Ascending aorta (tissue), 2 donors: ENCODE data around the gene ATP9B. TPM values are rescaled to one million over a fixed set of nuclear protein-coding genes. Genes with fewer than 3 reads are reported as not detected.

Source experiments
- DNase-seq, 2 donors: peaks; one replicate each; pipeline ENCODE4 v3.0.0-alpha.2; 2019; ENCODE audit warnings: low spot score in 2 of 2
- H3K27ac ChIP-seq, 2 donors: fragments of 200-600 bp; sonication (generic); one replicate each; pipeline ENCODE4 v1.5.1; 2016 to 2017; ENCODE audit warnings: mild to moderate bottlenecking in 1 of 2
- H3K27me3 ChIP-seq: fragments of 200-600 bp; sonication (generic); one replicate; pipeline ENCODE4 v1.5.1; 2017
- H3K36me3 ChIP-seq, 2 donors: fragments of 200-600 bp; sonication (generic); one replicate each; pipeline ENCODE4 v1.5.1; 2016
- H3K4me1 ChIP-seq, 2 donors: fragments of 200-600 bp; sonication (generic); one replicate each; pipeline ENCODE4 v1.5.1; 2016 to 2017; ENCODE audit warnings: mild to moderate bottlenecking in 1 of 2
- H3K4me3 ChIP-seq, 2 donors: fragments of 200-600 bp; sonication (generic); one replicate each; pipeline ENCODE4 v1.5.1; 2016 to 2017; ENCODE audit warnings: mild to moderate bottlenecking in 1 of 2
- H3K9me3 ChIP-seq, 2 donors: fragments of 200-600 bp; sonication (generic); one replicate each; pipeline ENCODE4 v1.5.1; 2016
- CTCF ChIP-seq, 3 experiments: fragments of 200-600 bp in 2 of 3; fragments of 450-650 bp in 1 of 3; sonication (generic) in 2 of 3; IDR thresholded peaks; one replicate each; pipeline ENCODE4 v1.5.1; 2016 to 2019; ENCODE audit warnings: antibody characterized with exemption in 3 of 3, mild to moderate bottlenecking in 1 of 3, moderate library complexity in 1 of 3
- intact Hi-C: fragments of 100-400 bp; cut with DNase I; formaldehyde crosslinking; loops from one replicate; pipeline ENCODE4 v1.15.1; 2023
- total RNA-seq: library from RNA; depleted of rRNA; stranded (reverse); fragments of >200 nt; gene quantifications from one replicate; pipeline ENCODE4 v1.1.0, GENCODE V29; 2016

ATP9B gene
- total RNA-seq, 1 donor from 2014 or later, result 14.4 TPM

GRCh38 chr18:79239631-79240030 lies 170.4 kb downstream of the ATP9B start:
- Histone ChIP-seq H3K36me3 (peaks cover 0 to 4% of the 10 kb centered on the region in 2 donors), H3K9me3 (no peaks in the 10 kb centered on the region), H3K4me1 (no peaks in the 10 kb centered on the region), H3K27ac (no peak overlapping the region), H3K27me3 (no peaks in the 10 kb centered on the region), H3K4me3 (no peak overlapping the region)
- no peak for TF ChIP-seq CTCF (IDR thresholded peaks at IDR 0.05)
- DNase-seq, result no peak
- intact Hi-C loops, result no loop called here

- no peak overlapping the region for H3K4me3 ChIP-seq
- intact Hi-C loops, result no loop called here
- no peaks in the 10 kb centered on the region for H3K27me3 ChIP-seq
- no peak overlapping the region for H3K27ac ChIP-seq
- H3K9me3 ChIP-seq, result no peaks in the 10 kb centered on the region
- DNase-seq, result no peak
- peaks cover 0 to 4% of the 10 kb centered on the region in 2 donors for H3K36me3 ChIP-seq
- TF ChIP-seq CTCF (IDR thresholded peaks at IDR 0.05), result no peak
- H3K4me1 ChIP-seq, result no peaks in the 10 kb centered on the region
Observed at GRCh38 chr18:79241755-79242154, 172.6 kb downstream of the ATP9B start.

GRCh38 chr18:79242246-79242645 lies 173.1 kb downstream of the ATP9B start:
- H3K27ac ChIP-seq, result no peak overlapping the region
- intact Hi-C loops, result no loop called here
- H3K4me1 ChIP-seq, result no peaks in the 10 kb centered on the region
- H3K27me3 ChIP-seq, result no peaks in the 10 kb centered on the region
- DNase-seq, result no peak
- peaks cover 0 to 4% of the 10 kb centered on the region in 2 donors for H3K36me3 ChIP-seq
- TF ChIP-seq CTCF (IDR thresholded peaks at IDR 0.05), result no peak
- H3K4me3 ChIP-seq, result no peak overlapping the region
- H3K9me3 ChIP-seq, result no peaks in the 10 kb centered on the region

- no peak overlapping the region for H3K27ac ChIP-seq
- no peaks in the 10 kb centered on the region for H3K4me1 ChIP-seq
- H3K9me3 ChIP-seq, result no peaks in the 10 kb centered on the region
- H3K4me3 ChIP-seq, result no peak overlapping the region
- no peaks in the 10 kb centered on the region for H3K36me3 ChIP-seq
- intact Hi-C loops, result no loop called here
- DNase-seq, result no peak
- no peaks in the 10 kb centered on the region for H3K27me3 ChIP-seq
- no peak for TF ChIP-seq CTCF (IDR thresholded peaks at IDR 0.05)
Observed at GRCh38 chr18:79245517-79246001, 176.4 kb downstream of the ATP9B start.

GRCh38 chr18:79246309-79247108 lies 177.3 kb downstream of the ATP9B start:
- intact Hi-C loops, result no loop called here
- H3K36me3 ChIP-seq, result no peaks in the 10 kb centered on the region
- H3K4me1 ChIP-seq, result no peaks in the 10 kb centered on the region
- H3K27me3 ChIP-seq, result no peaks in the 10 kb centered on the region
- H3K9me3 ChIP-seq, result no peaks in the 10 kb centered on the region
- peak overlapping the region in 1 of 2 donors; percentile 21 for H3K4me3 ChIP-seq
- TF ChIP-seq CTCF (IDR thresholded peaks at IDR 0.05), result peak; percentile 73 to 97 (median 93)
- DNase-seq, result peak; percentile 19 to 77
- no peak overlapping the region for H3K27ac ChIP-seq
